ENCODE data around the gene LRRC2. TPM values are rescaled to one million over a fixed set of nuclear protein-coding genes. Genes with fewer than 3 reads are reported as not detected.

Gene LRRC2
- total RNA-seq, 2 donors from 2014 or later: 0.44 to 2.0 TPM

GRCh38 chr3:46521096-46521495 is 45.0 kb downstream of the LRRC2 start:
- no peak for TF ChIP-seq CTCF (IDR thresholded peaks at IDR 0.05)
- intact Hi-C loops (cut with DNase I): no loop called here
- no peak overlapping the region for H3K9ac ChIP-seq (ENCODE audit: low read depth in 2 of 2, low read length in 2 of 2)

GRCh38 chr3:46520531-46520930 is 45.6 kb downstream of the LRRC2 start:
- Histone ChIP-seq H3K4me3 (no peak overlapping the region), H3K9me3 (no peaks in the 10 kb centered on the region), H3K9ac (ENCODE audit: low read depth in 2 of 2, low read length in 2 of 2) (no peak overlapping the region), H3K4me1 (no peaks in the 10 kb centered on the region), H3K36me3 (no peaks in the 10 kb centered on the region), H3K27me3 (no peaks in the 10 kb centered on the region), H3K27ac (no peak overlapping the region)
- intact Hi-C loops (cut with DNase I): no loop called here
- no peak for TF ChIP-seq CTCF (IDR thresholded peaks at IDR 0.05)
- no peak for DNase-seq

More at GRCh38 chr3:46521096-46521495, 45.0 kb downstream of the LRRC2 start:
- Histone ChIP-seq H3K36me3 (no peaks in the 10 kb centered on the region), H3K27ac (no peak overlapping the region), H3K9me3 (no peaks in the 10 kb centered on the region), H3K4me1 (no peaks in the 10 kb centered on the region), H3K27me3 (no peaks in the 10 kb centered on the region), H3K4me3 (no peak overlapping the region)
- no peak for DNase-seq

- no peaks in the 10 kb centered on the region for H3K9me3 ChIP-seq
- no peak for TF ChIP-seq CTCF (IDR thresholded peaks at IDR 0.05)
- H3K27ac ChIP-seq: no peak overlapping the region
- no peaks in the 10 kb centered on the region for H3K27me3 ChIP-seq
- H3K36me3 ChIP-seq: no peaks in the 10 kb centered on the region
- H3K9ac ChIP-seq (ENCODE audit: low read depth in 2 of 2, low read length in 2 of 2): no peak overlapping the region
- H3K4me1 ChIP-seq: no peaks in the 10 kb centered on the region
- no peak for DNase-seq
- H3K4me3 ChIP-seq: no peak overlapping the region
- intact Hi-C loops (cut with DNase I): no loop called here
These were observed 46.1 kb downstream of the LRRC2 start for GRCh38 chr3:46519952-46520351.

GRCh38 chr3:46517784-46518181 is 48.3 kb downstream of the LRRC2 start:
- intact Hi-C loops (cut with DNase I): no loop called here
- Histone ChIP-seq H3K9ac (ENCODE audit: low read depth in 2 of 2, low read length in 2 of 2) (no peak overlapping the region), H3K4me3 (no peak overlapping the region), H3K27me3 (no peaks in the 10 kb centered on the region), H3K4me1 (no peaks in the 10 kb centered on the region), H3K36me3 (no peaks in the 10 kb centered on the region), H3K27ac (no peak overlapping the region), H3K9me3 (no peaks in the 10 kb centered on the region)
- no peak for DNase-seq
- TF ChIP-seq CTCF (IDR thresholded peaks at IDR 0.05): no peak

GRCh38 chr3:46517016-46517783 is 48.9 kb downstream of the LRRC2 start:
- Histone ChIP-seq H3K4me3 (no peak overlapping the region), H3K9ac (ENCODE audit: low read depth in 2 of 2, low read length in 2 of 2) (no peak overlapping the region), H3K36me3 (no peaks in the 10 kb centered on the region), H3K9me3 (no peaks in the 10 kb centered on the region), H3K27me3 (no peaks in the 10 kb centered on the region), H3K4me1 (no peaks in the 10 kb centered on the region), H3K27ac (no peak overlapping the region)
- intact Hi-C loops (cut with DNase I): no loop called here
- no peak for DNase-seq
- TF ChIP-seq CTCF (IDR thresholded peaks at IDR 0.05): no peak
